Heart left ventricle (tissue), 16 donors: ENCODE measurements around the gene NEDD4L. TPM values are rescaled to one million over a fixed set of nuclear protein-coding genes. Genes with fewer than 3 reads are reported as not detected.
A peak's percentile ranks its signal among the peaks of the same experiment; 100 is the strongest.

ENCODE experiments used
- ATAC-seq, 4 donors: fragments of 200-7000 bp; cut with Tn5 transposase; one replicate each; pipeline ENCODE4 v1.9.1; 2020 to 2022; ENCODE audit warnings: moderate library complexity in 4 of 4, mild to moderate bottlenecking in 3 of 4, moderate number of reproducible peaks in 1 of 4
- DNase-seq, 5 donors: peaks; one replicate each; pipeline ENCODE4 v3.0.0-alpha.2; 2020
- H3K27ac ChIP-seq, 12 donors: fragments of 200-600 bp; sonication (generic) in 4 of 12; one replicate each; pipeline versions ENCODE4 v1.5.0 to v1.8.0; 2016 to 2022; ENCODE audit warnings: mild to moderate bottlenecking in 2 of 12
- H3K27me3 ChIP-seq, 9 donors: fragments of 200-600 bp; sonication (generic) in 2 of 9; one replicate each; pipeline versions ENCODE4 v1.5.1 to v1.8.0; 2016 to 2022; ENCODE audit warnings: mild to moderate bottlenecking in 3 of 9
- H3K36me3 ChIP-seq, 9 donors: fragments of 200-600 bp; sonication (generic) in 2 of 9; one replicate each; pipeline versions ENCODE4 v1.5.0 to v1.8.0; 2018 to 2022; ENCODE audit warnings: mild to moderate bottlenecking in 2 of 9
- H3K4me1 ChIP-seq, 12 donors: fragments of 200-600 bp; sonication (generic) in 4 of 12; one replicate each; pipeline versions ENCODE4 v1.5.0 to v1.8.0; 2016 to 2022; ENCODE audit warnings: mild to moderate bottlenecking in 3 of 12
- H3K4me3 ChIP-seq, 12 donors: fragments of 200-600 bp; sonication (generic) in 4 of 12; one replicate each; pipeline versions ENCODE4 v1.5.0 to v1.8.0; 2017 to 2022; ENCODE audit warnings: mild to moderate bottlenecking in 9 of 12, moderate library complexity in 4 of 12
- H3K9me3 ChIP-seq, 12 donors: fragments of 200-600 bp; sonication (generic) in 4 of 12; one replicate each; pipeline versions ENCODE4 v1.5.0 to v1.8.0; 2016 to 2022; ENCODE audit warnings: mild to moderate bottlenecking in 1 of 12
- CTCF ChIP-seq, 12 donors: fragments of 200-600 bp; sonication (generic) in 4 of 12; IDR thresholded peaks; one replicate each; pipeline versions ENCODE4 v1.5.0 to v1.8.0; 2018 to 2022; ENCODE audit warnings: antibody characterized with exemption in 12 of 12, mild to moderate bottlenecking in 5 of 12
- POLR2A ChIP-seq, 2 donors: fragments of 450-650 bp; IDR thresholded peaks; one replicate each; pipeline ENCODE4 v1.6.1; 2017; ENCODE audit warnings: antibody characterized with exemption in 2 of 2, mild to moderate bottlenecking in 2 of 2, moderate library complexity in 2 of 2
- WGBS, 4 donors: extraction: QIAGEN DNeasy Blood & Tissue Kit in 2 of 4; methylation state at CpG; one replicate each; pipeline versions ENCODE4 v1.1.5 to v1.1.7; 2013 to 2018; 5-methylcytosine and 5-hydroxymethylcytosine counted together
- intact Hi-C, 10 donors: fragments of 100-400 bp; cut with DNase I; formaldehyde crosslinking; loops; one replicate each; pipeline versions ENCODE4 v1.11.1 to v1.14.2; 2022
- microRNA counts, 2 donors: library from miRNA; unstranded; fragments of <30 nt; microRNA quantifications; one replicate each; lab custom pipeline; 2016
- microRNA-seq, 4 donors: library from miRNA; unstranded; fragments of <30 nt; microRNA quantifications; one replicate each; pipeline versions ENCODE4 to v1.2.0, GENCODE V29; 2017 to 2020
- polyA plus RNA-seq, 2 donors: library from polyadenylated mRNA; stranded (reverse); fragments of 200-250 nt; gene quantifications; one replicate each; pipeline ENCODE4 v1.2.3, GENCODE V29; 2013
- total RNA-seq, 9 donors: library from RNA; depleted of rRNA in 2 of 9; stranded (reverse); fragments of >200 nt in 2 of 9; fragmentation: NEBNext Ultra II Directional in 3 of 9; extraction: Animal tissue kit (Norgen Biotek cat#: 25700) in 3 of 9; gene quantifications; one replicate each; pipeline versions ENCODE4 v1.1.0 to v1.2.4, GENCODE V29; 2016 to 2023
- donor health status: ischemic (EF 13 %, LVEDD 7.1; RV severe dilation, severe dysfunction).
- donor health status: healthy with polysubstance abuse.
- donor health status: DM: no; HTN: yes; CAD: no.
- donor health status: DM: no; HTN: no; CAD: no.
- donor health status: ischemic (EF 25% LVEDD 6.9; RV normal size, moderate dysfunction).
- donor health status: ischemic (EF 25% LVEDD 5.7; RV mildly dilated, moderate dysfunction).
- donor health status: healthy.
- donor health status: DM: yes; HTN: yes; CAD: no.
- donor health status: ischemic (EF 35%, LVEDD 5.7; RV mildly dilated, moderate dysfunction).
- donor health status: nonischemic (EF 11% LVEDD 7.7; RV severe dilation, severe dysfunction).
- donor health status: DM: yes; HTN: yes; CAD: no.
- donor health status: PGD.
- donor health status: ischemic (EF 29% LVEDD 5.4; RV normal size, mild dysfunction).
- donor health status: nonischemic (EF 23%, LVEDD 6.1; RV moderate dilation, normal function).

Gene NEDD4L
- total and polyA plus RNA-seq, 11 donors = 14.7 to 64.1 (median 51.7) TPM

DNA sequence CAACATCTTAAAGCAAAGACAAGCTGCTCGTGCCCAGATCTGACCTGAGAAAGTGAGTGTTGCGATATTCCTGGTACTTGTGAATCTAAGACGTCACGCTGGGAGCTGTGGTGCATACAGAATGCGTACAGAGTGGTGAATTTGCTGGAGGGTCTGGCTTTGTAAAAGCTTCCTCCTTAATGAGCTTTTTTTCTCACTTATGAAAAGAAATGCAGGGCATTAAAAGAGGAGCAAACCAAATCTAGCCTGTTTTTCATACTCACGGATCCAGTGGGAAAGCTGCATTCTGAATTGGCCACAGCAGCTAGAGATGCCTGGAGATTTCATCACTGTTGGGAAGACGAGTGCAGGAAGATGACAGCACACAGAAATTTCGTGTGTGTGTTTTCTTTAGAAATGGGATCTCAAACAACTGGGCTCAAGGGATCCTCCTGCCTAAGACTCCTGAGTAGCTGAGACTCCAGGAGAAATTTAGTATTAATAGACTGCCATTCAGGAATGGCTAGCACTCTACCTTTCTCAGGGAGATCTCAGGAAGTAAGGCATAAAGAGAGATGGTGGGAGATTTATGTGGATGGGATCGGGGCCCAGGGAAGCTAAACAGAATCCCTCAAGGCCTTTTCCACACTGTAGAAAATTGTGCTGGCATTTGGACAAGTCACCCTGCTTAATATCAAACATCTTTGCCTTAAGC, 403.5 kb downstream of the NEDD4L start:
- no peaks in the 10 kb centered on the region for H3K27me3 ChIP-seq
- ATAC-seq (no peak), DNase-seq (no peak)
- H3K9me3 ChIP-seq = no peaks in the 10 kb centered on the region
- WGBS, 4 donors = 67 to 82% (median 79%) methylated on average over 9 of the region's 9 CpGs
- H3K36me3 ChIP-seq = no peaks in the 10 kb centered on the region
- H3K4me1 ChIP-seq = no peaks in the 10 kb centered on the region
- no peak overlapping the region for H3K4me3 ChIP-seq
- intact Hi-C loops = no loop called here
- TF ChIP-seq POLR2A (IDR thresholded peaks at IDR 0.05) = no peak
- no peak for TF ChIP-seq CTCF (IDR thresholded peaks at IDR 0.05)
- peak overlapping the region in 1 of 12 donors; percentile 34 for H3K27ac ChIP-seq

- intact Hi-C loops = no loop called here
- H3K36me3 ChIP-seq = no peaks in the 10 kb centered on the region
- WGBS, 4 donors = 67 to 93% (median 79%) methylated on average over 4 to 5 of the region's 5 CpGs
These were observed 405.4 kb downstream of the NEDD4L start for GRCh38 chr18:58449464-58449863.

More at GRCh38 chr18:58449464-58449863, 405.4 kb downstream of the NEDD4L start:
- H3K27me3 ChIP-seq = peaks cover 0 to 3% (median 0%) of the 10 kb centered on the region in 9 donors
- DNase-seq (no peak), ATAC-seq (peak in 1 of 4 donors; percentile 43)
- H3K4me3 ChIP-seq = no peak overlapping the region
- H3K4me1 ChIP-seq = peaks cover 0 to 8% (median 0%) of the 10 kb centered on the region in 12 donors
- no peak overlapping the region for H3K27ac ChIP-seq
- TF ChIP-seq POLR2A (IDR thresholded peaks at IDR 0.05) (no peak), CTCF (IDR thresholded peaks at IDR 0.05) (no peak)
- no peaks in the 10 kb centered on the region for H3K9me3 ChIP-seq

MicroRNAs within 50 kb of the gene (microRNA counts, 767-probe panel; counts per million panel counts)
- 1,287 to 1,458 counts per million in 2 donors for microRNA hsa-miR-122-5p (lab: Ali Mortazavi, UCI)

Small RNA genes within 50 kb of the gene (microRNA-seq; reads per million reads assigned to microRNA genes)
- 0 reads per million in 4 donors for gene MIR3591

Other genes starting within 250 kb of the NEDD4L start
- gene ATP8B1, start 240.9 kb upstream of the NEDD4L start, total RNA-seq = 10 to 100 TPM in 1 of 9 donors, 1 to 10 TPM in 8; 5.3 to 12.8 (median 6.5) TPM
- gene ATP8B1, start 240.9 kb upstream of the NEDD4L start, polyA plus RNA-seq = 1 to 10 TPM; 3.0 to 3.7 TPM